Measurements from ENCODE around the gene RAMAC. TPM values are rescaled to one million over a fixed set of nuclear protein-coding genes. Genes with fewer than 3 reads are reported as not detected.
"Not testable (repeated sequence)": the region's sequence is repeated elsewhere in the genome, so short reads cannot be mapped to it uniquely, and the experiment has no call there.

RAMAC gene
- total and polyA plus RNA-seq, 2 of the 4 experiments (the other 2 are of a cell fraction) = 23.6 to 29.6 TPM

DNA sequence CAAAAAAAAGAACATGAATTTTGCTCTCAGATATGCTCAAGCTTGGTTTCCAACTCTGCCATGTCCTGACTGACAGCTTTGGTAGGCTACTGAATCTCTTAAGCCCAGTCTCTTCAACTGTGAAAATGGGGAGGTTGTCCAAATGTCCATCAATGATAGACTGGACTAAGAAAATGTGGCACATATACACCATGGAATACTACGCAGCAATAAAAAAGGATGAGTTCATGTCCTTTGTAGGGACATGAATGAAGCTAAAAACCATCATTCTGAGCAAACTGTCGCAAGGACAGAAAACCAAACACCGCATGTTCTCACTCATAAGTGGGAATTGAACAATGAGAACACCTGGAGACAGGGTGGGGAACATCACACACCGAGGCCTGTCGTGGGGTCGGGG lies 46.3 kb upstream of the RAMAC start:
- H3K9me1 ChIP-seq (ENCODE audit: insufficient read depth, low read length); H3K36me3 ChIP-seq (ENCODE audit: control insufficient read depth, insufficient read depth, low read length); dilution Hi-C loops (cut with HindIII; ENCODE audit: low sequenced_read_pairs, unreplicated experiment); H4K20me1 ChIP-seq (ENCODE audit: insufficient read depth, low read length); H3K27me3 ChIP-seq (ENCODE audit: control insufficient read depth, insufficient read depth, low read length); POLR2A ChIA-PET (ENCODE audit: unreplicated experiment); in situ Hi-C loops (cut with MboI; ENCODE audit: low sequenced_read_pairs); H3K4me3 ChIP-seq (ENCODE audit: insufficient read depth, low read depth, low read length); CTCF ChIA-PET; BruUV-seq (replicated peaks); H3K23ac ChIP-seq (ENCODE audit: low read depth, low read length); H2BK120ac ChIP-seq (ENCODE audit: low read depth, low read length); H2BK20ac ChIP-seq (ENCODE audit: low read depth, low read length); H3K18ac ChIP-seq (ENCODE audit: low read depth, low read length); H2AK5ac ChIP-seq (ENCODE audit: low read depth, low read length); H4K91ac ChIP-seq (ENCODE audit: insufficient read depth, low read depth, low read length); intact Hi-C loops (cut with micrococcal nuclease); H3K56ac ChIP-seq (ENCODE audit: extremely low read depth, insufficient read depth, low read length); H2BK5ac ChIP-seq (ENCODE audit: low read depth, low read length, poor library complexity, severe bottlenecking); H3K4me1 ChIP-seq (ENCODE audit: control insufficient read depth, insufficient read depth, low read length); H3K9ac ChIP-seq (ENCODE audit: low read depth, low read length); H3K9me3 ChIP-seq (ENCODE audit: control insufficient read depth, insufficient read depth, low read length); H4K5ac ChIP-seq (ENCODE audit: low read depth, low read length); H2AFZ ChIP-seq (replicated peaks; ENCODE audit: low read length, poor library complexity); H3K27ac ChIP-seq (ENCODE audit: insufficient read depth, low read length); H3K14ac ChIP-seq (replicated peaks; ENCODE audit: low read depth, low read length); ATAC-seq (ENCODE audit: low read depth); H2BK15ac ChIP-seq (ENCODE audit: low read depth, low read length); H3K4ac ChIP-seq (ENCODE audit: low read depth, low read length); H2AK9ac ChIP-seq (replicated peaks; ENCODE audit: low read depth, low read length, poor library complexity); H4K8ac ChIP-seq (ENCODE audit: low read depth in 2 of 2, low read length in 2 of 2); H3K79me1 ChIP-seq (ENCODE audit: low read depth in 1 of 2, low read length in 2 of 2); DNase-seq; H3K4me2 ChIP-seq (ENCODE audit: low read depth, low read length): not testable (repeated sequence)
- WGBS, 2 experiments (ENCODE audit: extremely low coverage in 2 of 2, insufficient read length in 1 of 2) = no CpG with 5 or more reads among the region's 6 CpGs
